DMS53 treated with DMSO at 0.1 percent for 48 hours (cell line): ENCODE measurements around the gene FAM222A.

ENCODE experiments used
- DNase-seq: peaks from one replicate; lab custom pipeline; 2025; ENCODE audit not compliant: unreplicated experiment; lab: John Stamatoyannopoulos, UW

Gene FAM222A

DNA sequence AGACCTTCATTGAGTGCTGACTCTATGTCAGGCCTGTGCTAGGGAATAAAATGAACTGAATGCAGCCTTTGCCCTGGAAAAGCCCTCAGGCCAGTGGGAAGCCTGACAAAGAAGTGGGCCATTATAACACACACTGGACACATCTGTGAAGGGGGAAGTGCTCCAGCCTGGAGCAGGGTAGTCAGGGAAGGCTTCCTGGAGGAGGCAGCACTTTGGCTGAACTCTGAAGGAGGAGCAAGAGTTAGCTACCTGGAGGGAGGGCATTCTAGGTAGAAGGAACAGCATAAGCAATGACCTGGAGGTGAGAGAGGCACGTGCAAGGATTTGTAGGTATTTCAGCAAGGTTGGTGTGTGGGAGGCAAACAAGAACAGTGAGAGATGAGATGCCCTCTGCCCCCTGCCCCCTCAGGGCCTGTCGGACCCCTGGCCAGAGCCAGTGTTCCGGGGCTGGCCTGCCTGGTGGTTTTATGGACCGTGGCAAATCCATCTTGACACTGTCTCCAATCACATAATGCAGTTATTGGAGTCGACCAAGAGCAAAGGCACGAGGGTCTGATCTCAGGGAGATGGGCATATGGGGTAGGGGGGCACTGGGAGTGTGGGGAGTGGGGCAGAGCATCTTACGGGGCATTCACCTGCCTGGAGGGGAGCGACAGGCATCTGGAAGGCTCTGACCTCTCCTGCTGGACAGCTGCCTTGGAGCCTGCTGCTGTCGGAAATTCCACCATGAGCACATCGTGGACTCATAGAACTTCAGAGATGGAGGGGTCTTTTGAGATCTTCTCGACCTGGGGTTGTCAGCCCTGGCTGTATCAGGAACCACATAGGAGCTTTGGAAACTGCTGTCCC lies 2.7 kb upstream of the FAM222A start:
- DNase-seq, result peak; percentile 39

DNA sequence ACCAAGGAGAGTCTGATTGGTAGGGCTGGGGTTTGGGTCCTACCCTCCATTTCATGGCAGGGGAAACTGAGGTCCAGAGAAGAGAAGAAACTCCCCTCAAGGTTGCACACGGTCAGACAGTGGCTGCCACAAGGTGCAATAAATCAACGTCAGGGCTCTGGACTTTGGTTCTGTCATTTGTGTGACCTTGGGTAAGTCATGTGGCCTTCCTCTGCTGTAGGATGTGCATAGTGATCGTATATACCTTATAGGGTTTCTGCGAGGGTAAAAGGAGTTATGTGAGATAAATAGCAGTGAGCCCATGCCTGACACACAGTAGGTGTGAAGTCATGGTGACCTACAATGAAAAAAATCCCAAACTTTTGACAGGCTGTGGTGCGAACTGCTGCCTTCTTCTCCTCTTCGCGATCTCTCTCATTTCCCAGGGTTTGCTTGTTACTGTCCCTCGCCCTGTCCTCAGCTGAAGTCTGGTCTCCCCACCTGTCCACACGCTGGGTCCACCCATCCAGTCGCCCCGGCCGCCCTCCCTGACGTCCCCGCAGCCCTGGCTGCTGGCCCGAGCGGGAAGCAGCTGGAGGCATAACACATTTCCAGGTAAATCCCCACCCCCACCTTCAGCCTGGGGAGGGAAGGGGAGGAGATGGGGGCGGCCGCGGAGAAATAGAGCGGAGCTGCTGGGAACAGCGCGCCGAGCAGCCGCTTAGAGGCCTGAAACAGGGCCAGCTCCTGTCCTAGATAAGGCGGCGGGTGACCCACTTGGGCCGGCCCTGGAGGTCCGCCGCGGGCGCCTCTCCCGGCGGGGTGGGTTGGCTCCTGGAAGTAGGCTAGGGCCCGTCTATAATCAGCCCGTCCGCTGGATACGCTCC lies 1.8 kb upstream of the FAM222A start:
- DNase-seq, result no peak

DNA sequence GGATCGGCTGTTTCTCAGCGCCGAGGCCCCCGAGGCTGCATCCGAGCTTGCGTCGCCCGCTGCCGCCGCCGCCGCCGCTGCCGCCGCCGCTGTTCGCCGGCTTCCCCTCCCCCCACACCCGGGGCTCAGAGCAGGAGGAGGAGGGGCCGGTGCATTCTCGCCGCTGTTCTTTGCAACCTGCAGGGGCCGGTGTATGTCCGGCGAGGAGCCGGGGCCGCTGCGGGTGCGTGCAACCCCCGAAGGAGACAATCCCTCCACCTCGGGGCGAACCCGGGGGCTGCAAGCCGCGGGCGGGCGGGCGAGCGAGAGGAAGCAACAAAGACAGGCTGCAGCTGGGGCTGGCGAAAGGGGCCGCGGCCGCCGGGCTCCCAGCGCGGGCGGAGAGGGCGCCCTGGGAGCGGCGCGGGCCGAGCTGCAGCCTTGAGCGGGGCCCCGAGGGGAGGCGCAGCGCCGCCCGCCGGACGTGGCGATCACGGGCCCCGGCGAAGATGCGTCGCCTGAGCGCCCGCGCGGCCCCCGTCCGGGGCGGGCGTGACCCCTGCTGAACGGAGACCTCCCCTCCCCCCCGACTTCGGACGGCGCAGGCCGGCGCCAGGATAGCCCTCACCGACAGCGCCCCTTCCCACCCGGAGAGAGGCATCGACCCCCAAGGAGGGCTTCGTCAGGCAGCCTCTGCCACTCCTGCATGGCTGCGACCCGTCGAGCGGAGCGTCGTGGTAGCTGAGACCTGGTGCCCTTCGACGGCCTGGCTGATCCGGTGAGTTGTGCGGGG lies 702 bp downstream of the FAM222A start:
- peak; percentile 86 for DNase-seq

DNA sequence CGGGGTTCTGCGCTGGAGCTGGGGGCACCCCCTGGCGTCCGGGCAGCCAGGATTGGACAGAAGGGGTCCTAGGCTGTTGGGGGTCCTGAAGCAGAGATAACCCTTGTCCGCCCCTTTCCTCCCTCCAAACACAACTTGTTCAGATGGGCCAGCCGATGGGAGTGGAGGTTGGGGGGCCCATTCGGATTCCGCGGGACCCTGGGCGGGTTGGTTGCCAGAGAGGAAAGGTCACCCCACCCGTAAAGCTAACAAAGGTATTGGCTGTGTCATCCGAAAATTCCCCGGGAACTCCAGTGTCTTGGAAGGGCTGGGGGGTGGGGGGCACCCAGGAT lies 1.3 kb downstream of the FAM222A start:
- peak; percentile 39 for DNase-seq

DNA sequence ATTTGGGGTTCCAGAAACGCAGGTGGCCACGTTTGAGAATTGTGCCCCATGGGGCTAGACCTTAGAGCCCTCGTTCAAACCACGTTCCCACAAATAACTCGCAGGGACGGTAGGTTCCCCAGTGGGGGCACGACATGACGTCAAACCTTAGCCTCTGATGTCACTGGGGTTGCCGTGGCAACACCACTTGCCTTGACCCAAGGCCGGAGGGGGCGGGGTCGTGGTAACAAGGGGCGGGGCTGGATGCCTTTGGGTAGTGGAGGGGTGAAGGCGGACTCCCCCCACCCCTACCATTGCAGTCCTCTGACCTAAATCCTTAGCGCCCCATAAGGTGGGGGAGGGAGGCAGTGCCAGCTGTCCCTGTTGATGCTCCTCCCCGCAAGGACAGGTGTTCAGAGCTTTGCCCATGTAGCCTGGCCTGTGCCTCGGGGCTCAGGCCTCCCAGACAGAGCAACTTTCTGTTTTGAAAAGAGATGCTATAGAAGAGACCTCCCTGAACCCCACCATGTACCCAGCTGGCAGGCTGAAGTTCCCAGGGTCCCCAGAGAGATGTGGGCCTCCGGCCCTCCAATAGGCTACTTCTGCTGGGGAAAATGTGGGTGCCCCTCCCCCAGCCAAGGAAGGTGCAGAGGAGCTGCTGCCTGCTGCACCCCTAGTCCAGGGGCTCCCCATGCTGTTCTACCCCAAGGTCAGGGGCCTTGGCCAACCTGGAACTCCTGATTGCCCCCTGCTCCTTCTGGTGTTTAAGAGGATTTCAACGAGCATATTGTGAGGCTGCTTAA lies 1.9 kb downstream of the FAM222A start:
- DNase-seq, result peak; percentile 74

- no peak for DNase-seq
Measured at GRCh38 chr12:109716092-109716479, 2.5 kb downstream of the FAM222A start.

GRCh38 chr12:109716512-109717389 lies 3.1 kb downstream of the FAM222A start:
- DNase-seq, result no peak

DNA sequence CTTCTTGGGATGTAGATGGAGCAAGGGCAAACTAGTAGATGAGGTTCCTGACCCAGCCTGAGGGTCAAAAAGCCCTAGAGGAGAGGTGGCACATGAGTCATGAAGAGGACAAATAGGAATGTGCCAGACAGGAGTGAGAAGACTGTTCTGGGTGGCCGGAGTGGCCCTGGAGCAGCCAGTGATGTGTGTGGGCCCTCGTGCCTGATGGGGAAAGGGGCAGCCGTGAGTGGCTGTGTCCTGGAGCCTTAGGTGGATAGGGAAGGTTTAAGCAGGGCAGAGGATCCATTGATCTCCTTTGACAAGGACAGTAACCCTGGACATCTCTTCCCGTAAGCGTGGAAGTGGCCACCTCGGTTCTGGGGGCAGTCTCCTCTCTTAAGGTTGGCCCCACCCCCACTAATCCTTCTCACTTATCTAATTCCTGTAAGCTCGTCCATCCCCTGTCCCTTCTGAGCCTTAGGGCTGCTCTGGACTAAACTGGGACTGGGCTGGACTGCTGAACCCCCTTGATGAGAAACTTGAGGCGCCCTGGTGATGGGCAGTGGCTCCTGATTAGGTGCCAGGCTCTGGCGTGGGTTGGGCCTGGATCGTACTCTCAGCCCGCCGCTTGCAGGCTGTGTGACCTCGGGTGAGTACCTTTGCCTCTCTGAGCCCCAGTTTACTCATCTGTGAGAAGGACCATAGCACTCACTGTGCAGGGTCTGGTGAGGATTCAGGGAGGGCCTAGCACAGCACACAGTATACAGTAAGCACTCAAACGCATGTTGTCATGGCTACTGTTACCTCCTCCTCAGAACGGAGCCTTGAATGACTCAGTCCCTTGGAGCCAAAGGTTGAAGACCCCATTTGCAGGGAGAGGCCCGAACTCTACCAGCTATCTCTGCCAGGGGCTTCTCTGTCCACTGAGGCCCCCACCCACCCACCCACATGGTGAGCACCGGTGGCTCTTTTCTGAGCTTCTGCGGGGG lies 4.0 kb downstream of the FAM222A start:
- no peak for DNase-seq

GRCh38 chr12:109718390-109718789 lies 4.8 kb downstream of the FAM222A start:
- DNase-seq, result no peak

DNA sequence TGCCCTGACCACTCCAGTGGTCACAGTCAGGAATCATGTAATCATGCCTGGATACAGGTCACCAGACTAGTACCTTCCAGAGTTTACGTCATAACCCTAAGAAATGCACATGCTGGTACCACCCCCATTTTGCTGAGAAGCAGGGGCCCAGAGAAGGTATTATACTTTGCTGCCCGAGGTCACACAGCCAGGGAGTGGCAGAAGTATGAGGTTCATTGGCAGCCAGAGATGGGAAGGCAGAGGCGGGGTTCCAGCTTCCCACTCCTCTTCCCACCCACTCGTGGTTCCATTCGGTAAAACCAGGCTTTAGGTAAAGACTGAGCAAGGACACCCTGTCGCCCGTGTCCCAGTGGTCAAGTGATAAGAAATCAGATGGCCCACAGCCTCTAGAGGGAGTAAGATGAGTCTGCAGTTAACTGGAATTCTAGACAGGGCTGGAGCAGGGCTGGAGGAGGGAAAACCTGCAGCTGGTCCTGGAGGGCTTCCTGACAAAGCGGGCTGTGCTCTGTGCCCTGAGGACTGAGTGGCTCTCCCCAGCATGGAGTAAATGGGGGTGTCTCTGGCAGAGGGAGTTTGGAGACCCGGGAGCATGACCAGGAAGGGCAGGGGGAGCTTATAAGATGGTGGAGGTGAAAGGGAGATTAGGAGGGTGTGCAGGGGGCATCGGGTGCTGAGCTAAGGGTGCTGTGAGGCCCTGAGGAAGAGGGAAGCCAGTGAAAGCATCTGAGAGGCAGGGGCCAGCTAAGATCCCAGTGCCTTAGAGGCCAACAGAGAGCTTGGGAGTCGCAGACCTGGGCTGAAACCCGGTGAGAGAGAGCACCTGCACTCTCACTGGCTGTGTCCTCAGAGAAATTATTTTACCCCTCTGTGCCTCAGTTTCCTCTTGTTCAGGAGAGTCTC lies 5.7 kb downstream of the FAM222A start:
- DNase-seq, result no peak

GRCh38 chr12:109720152-109720856 lies 6.7 kb downstream of the FAM222A start:
- DNase-seq, result no peak

DNA sequence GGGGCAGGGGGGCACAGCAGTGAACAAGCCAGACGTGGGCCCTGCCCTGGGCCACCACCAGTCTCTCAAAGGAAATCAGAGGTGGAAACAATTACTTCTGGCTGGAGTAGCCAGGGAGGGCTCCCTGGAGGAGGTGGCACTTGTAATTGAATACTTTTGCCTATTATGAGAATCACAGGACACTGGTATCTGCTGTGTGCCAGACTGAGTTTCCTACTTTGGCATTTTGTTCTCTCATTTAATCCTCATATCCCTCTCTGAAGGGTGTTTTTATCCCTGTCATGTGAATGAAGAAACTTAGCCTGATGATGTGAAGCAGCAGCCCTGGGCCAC lies 7.2 kb downstream of the FAM222A start:
- DNase-seq, result no peak

DNA sequence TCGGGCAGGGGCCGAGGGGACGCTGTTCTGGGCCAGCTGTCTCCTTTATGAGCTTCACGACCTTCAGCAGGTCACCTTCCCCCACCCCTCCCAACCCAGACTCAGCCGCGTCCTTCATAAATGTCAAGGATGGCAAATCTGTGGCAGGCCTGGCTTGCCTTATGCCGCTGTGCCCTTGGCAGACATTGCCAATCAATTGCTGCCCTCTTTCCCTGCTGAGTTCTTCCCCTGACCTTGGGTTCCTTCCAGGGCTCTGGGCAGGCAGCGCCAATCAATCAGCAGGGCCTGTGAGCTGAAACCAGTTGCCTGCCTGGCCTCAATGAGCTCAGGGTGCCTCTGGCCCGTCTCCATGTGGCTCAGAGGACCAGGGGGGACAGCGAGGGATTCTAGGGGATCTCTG lies 7.7 kb downstream of the FAM222A start:
- no peak for DNase-seq

GRCh38 chr12:109722022-109722720 lies 8.5 kb downstream of the FAM222A start:
- DNase-seq, result no peak

GRCh38 chr12:109722721-109723094 lies 9.1 kb downstream of the FAM222A start:
- no peak for DNase-seq

DNA sequence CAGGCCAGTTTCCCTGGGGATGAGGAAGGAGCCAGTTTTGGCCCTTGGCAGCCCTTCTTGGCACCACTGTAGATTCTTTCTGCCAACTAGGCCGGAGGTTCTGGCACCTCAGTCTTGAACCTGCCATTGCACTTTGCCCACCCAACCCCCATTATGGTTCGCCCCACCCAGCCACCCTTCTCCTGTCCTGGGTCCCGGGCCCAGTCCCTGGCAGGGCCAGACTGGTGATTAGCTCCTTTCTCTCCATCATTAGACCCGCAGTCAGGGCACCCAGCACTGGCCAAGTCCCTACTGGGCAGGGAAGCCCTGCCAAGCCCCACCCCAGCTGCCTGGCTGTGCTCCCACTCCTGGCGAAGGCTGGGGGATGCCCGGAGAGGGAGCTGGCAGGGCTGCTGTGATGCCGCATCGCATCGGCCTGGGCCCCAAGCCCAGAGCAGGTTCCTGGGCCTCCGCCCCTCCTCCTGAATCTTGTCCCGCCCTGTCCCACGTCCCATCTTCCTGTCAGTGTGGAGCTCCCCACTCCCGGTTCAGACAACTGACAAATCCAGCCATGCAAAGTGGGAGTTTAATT lies 9.8 kb downstream of the FAM222A start:
- no peak for DNase-seq
